ENCODE measurements around the gene ANKS6.

The ANKS6 gene

DNA sequence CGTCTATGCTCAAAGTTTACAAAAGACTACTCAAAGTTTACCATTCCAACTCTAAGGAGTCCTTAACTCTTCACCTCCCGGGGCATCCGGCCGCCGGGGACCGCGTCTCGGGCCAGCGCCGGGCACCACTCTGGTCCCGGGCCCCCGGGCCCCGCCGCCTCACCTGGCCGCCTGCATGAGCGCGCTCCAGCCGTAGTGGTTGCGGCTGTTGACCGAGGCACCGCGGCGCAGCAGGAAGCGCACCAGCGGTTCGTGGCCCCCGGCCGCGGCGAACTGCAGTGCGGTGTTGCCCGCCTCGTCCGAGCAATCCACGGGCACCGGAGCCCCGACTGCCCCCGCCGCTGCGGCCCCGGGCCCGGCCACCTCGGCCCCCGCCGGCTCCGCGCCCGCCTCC lies 388 bp downstream of the ANKS6 start:
- CTCF ChIA-PET, result interaction anchor here (0.7 to 1.4 kb wide), 7 partner anchors 10 to 481 kb away, joined by 3 to 7 read pairs (median 5); no protein-coding TSS in a partner anchor
- DNase-seq (ENCODE audit: low spot score), result peak; percentile 66
- H3K27ac ChIP-seq, result peak overlapping the region; percentile 66
- TF ChIP-seq, protein P1, sequence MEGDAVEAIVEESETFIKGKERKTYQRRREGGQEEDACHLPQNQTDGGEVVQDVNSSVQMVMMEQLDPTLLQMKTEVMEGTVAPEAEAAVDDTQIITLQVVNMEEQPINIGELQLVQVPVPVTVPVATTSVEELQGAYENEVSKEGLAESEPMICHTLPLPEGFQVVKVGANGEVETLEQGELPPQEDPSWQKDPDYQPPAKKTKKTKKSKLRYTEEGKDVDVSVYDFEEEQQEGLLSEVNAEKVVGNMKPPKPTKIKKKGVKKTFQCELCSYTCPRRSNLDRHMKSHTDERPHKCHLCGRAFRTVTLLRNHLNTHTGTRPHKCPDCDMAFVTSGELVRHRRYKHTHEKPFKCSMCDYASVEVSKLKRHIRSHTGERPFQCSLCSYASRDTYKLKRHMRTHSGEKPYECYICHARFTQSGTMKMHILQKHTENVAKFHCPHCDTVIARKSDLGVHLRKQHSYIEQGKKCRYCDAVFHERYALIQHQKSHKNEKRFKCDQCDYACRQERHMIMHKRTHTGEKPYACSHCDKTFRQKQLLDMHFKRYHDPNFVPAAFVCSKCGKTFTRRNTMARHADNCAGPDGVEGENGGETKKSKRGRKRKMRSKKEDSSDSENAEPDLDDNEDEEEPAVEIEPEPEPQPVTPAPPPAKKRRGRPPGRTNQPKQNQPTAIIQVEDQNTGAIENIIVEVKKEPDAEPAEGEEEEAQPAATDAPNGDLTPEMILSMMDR (conservative IDR thresholded peaks at IDR 0.05; ENCODE audit: low read depth), result no peak
- POLR2A ChIA-PET (ENCODE audit: low non-redundant PET), result no interaction called here

DNA sequence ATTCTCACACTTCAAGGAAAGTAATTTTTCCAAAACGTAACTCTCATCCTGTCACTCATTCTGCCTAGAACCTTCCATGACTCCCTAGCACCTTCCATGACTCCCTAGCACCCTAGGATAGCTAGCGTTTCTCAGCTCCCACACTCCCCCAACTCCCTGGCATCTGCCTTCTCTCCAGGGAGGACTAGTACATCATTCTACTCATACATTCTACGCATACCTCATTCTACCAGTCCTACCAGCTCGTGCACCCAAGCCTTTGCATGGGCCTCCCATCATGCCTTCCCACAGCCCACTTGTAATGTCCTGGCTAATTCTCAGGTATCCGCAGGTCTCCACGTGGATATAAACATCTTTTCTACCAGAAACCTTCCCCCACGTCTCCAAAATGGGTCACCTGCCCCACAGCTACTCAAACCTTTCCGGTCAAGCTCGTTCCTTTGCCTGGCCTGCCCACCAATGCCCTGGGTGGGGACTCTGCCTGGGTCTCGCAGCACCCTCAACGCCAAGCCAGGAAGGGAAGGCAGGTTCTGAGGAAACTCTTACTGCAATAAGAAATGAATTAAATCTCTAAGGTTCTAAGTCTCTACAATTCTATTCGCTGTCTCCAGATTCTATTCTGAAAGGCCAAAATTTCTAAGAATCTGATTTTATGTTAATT lies 930 bp downstream of the ANKS6 start:
- ChIA-PET POLR2A (ENCODE audit: low non-redundant PET) (interaction anchor here (0.5 kb wide), 1 partner anchor 134 kb away, joined by 3 read pairs; no protein-coding TSS in a partner anchor), CTCF (interaction anchor here (0.8 to 1.2 kb wide), 4 partner anchors 11 to 480 kb away, joined by 3 to 6 read pairs (median 4); no protein-coding TSS in a partner anchor)
- H3K27ac ChIP-seq, result peak overlapping the region; percentile 66
- no peak for DNase-seq (ENCODE audit: low spot score)
- TF ChIP-seq, protein P1 (conservative IDR thresholded peaks at IDR 0.05; ENCODE audit: low read depth), result no peak

DNA sequence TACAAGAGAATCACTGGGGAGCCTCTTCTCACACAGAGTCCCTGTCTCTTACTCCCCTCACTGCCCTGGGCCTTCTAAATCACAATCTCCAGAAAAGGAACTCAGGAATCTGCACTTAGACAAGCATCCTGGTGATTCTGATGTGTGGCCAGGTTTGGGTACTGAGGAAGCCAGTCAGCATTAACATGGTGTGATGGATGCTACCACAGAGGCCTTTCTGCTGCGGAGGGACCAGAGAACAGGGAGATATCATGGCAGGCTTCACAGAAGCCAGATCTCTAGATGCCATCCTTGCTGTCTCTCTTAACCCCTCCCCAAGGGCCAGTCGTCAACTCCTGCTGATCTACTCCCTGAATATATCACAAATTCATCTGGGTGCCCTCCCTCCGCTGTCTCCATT lies 1.6 kb downstream of the ANKS6 start:
- TF ChIP-seq, protein P1 (conservative IDR thresholded peaks at IDR 0.05; ENCODE audit: low read depth), result no peak
- CTCF ChIA-PET, result interaction anchor here (1.2 kb wide), 1 partner anchor 479 kb away, joined by 5 read pairs; no protein-coding TSS in a partner anchor
- DNase-seq (ENCODE audit: low spot score), result no peak
- no peak overlapping the region for H3K27ac ChIP-seq
- POLR2A ChIA-PET (ENCODE audit: low non-redundant PET), result interaction anchor here (0.5 kb wide), 1 partner anchor 135 kb away, joined by 3 read pairs; no protein-coding TSS in a partner anchor

DNA sequence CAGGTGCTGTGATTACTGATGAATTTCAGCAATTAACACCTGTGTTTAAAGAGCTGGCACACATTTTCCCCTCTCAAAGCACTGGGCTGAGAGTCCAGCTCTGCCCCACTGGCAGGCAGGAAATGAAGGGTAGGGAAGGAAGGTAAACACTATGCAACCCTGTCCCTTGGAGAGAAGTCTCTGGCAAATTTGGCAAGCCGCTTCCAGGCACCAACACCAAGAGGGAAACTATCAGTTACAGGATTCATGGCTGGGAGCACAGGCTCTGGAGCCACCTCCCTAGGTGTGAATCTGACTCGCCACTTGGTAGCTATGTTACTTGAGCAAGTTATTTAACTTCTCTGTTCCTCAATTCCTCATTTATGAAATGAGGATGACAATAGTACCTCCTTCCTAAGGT lies 3.3 kb downstream of the ANKS6 start:
- POLR2A ChIA-PET (ENCODE audit: low non-redundant PET), result no interaction called here
- 0 out of 2 replicates have a peak overlapping the region, but pooled peaks have one; percentile 7 for H3K27ac ChIP-seq
- TF ChIP-seq, protein P1 (conservative IDR thresholded peaks at IDR 0.05; ENCODE audit: low read depth), result no peak
- CTCF ChIA-PET, result interaction anchor here (0.6 to 2.6 kb wide), 3 partner anchors 11 to 82 kb away, joined by 4 to 10 read pairs (median 10); no protein-coding TSS in a partner anchor
- no peak for DNase-seq (ENCODE audit: low spot score)

DNA sequence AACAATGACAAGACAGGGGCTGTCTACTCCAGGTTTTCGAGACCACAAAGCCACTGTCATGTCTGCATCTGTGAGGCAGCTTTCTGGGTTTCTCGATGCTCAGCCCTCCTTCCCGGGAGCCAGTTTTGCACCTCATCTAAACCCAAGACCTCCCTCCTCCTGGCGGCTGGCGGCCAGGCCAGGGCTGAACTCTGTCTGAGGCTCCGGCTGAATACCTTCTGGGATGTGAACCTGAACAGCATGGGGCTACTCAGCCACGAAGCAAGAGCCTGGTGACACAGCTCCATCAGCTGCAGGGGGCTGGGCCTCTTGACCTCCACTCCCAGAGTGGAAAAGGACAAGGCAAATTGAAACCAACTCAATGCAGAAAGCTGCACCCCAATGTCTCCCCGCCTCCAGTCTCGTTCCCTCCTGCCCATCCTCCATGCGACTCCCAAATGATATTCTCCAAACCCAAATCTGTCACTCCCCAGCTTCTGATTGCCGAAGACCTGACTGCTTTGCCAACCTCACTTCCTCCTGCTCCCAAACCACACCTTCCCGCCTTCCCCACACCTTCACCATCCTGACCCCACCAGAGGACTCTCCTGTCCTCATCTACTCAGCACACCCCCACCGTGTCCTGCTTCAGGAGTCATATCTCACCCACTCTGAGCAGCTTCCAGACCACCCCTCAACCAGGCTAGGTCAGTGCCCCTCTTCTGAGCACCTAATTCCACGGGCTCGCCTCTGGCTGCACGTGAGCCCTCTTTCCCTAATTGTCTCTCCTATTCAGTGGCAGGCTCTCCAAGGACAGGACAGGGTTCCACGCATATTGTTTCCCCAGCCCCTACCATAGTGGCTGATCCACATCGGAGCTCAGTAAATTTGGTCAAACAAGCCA lies 4.5 kb downstream of the ANKS6 start:
- no peak for DNase-seq (ENCODE audit: low spot score)
- H3K27ac ChIP-seq, result peak overlapping the region; percentile 63
- TF ChIP-seq, protein P1 (conservative IDR thresholded peaks at IDR 0.05; ENCODE audit: low read depth), result 0 out of 2 replicates have a peak, but pooled peaks have one; percentile 4
- CTCF ChIA-PET, result interaction anchor here (0.6 to 2.6 kb wide), 15 partner anchors 10 to 479 kb away, joined by 3 to 10 read pairs (median 4); no protein-coding TSS in a partner anchor
- POLR2A ChIA-PET (ENCODE audit: low non-redundant PET), result no interaction called here

Measured in RWPE1 (cell line).